Effector CD8-positive, alpha-beta T cell (primary cell): ENCODE measurements around the gene TMEM129.
"Not testable (repeated sequence)": the region's sequence is repeated elsewhere in the genome, so short reads cannot be mapped to it uniquely, and the experiment has no call there.

ENCODE experiments used
- DNase-seq: peaks from one replicate; lab custom pipeline; 2025; lab: John Stamatoyannopoulos, UW

Gene TMEM129

DNA sequence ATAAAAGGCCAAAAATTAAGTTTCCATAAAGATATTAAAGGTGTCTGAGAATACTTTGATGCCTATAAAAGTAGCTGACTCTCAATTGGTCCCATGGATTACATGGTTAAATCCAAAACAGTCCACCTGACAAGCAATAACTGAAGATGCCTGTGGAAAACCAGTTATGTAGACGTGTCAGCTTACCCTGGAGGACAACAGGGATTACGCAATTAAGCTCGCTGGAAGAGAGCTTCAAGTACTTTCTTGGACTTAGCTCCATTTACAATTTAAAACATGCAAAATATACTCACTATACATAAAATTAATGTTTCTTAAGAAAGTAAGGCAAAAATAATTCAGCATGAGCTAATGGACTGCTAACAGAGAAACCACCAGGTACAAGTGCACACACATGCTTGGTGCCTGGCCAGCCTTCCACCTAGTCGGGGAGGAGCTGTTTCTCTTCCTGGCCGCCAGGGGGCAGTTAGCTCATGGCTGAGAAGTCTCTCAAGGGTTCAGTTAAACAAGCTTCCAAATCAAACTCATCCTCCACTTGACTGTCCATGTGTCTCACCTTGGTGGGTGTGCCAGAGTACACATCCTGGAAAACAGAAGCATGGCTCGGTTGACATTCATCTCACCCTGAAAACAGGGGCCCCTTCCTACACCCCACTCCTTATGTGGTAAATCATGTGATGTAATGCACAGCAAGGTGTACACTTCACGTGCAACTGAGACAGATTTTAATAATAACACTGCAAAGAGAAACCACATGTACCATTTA is 27.8 kb downstream of the TMEM129 start:
- DNase-seq: peak; percentile 56

GRCh38 chr4:1691737-1692373 is 29.3 kb downstream of the TMEM129 start:
- no peak for DNase-seq

DNA sequence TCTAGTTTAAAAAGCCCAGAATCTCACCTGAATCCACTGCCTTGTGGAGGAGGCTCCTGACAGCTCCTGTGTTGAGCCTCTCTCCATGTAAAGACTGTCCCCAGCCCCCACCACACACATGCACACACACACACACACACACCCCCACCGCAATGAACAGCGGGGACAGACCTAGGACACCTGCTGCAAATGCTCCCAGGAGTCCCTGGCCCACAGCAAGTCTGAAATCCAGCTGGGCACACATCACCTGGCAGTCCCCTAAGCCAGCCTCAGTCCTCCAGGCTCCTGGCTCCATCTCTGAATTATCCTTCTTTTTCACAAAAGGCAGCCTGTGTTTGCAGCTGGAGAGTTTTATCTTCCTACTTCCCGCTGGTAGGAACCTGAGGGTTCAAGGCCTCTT is 30.4 kb downstream of the TMEM129 start:
- DNase-seq: no peak

DNA sequence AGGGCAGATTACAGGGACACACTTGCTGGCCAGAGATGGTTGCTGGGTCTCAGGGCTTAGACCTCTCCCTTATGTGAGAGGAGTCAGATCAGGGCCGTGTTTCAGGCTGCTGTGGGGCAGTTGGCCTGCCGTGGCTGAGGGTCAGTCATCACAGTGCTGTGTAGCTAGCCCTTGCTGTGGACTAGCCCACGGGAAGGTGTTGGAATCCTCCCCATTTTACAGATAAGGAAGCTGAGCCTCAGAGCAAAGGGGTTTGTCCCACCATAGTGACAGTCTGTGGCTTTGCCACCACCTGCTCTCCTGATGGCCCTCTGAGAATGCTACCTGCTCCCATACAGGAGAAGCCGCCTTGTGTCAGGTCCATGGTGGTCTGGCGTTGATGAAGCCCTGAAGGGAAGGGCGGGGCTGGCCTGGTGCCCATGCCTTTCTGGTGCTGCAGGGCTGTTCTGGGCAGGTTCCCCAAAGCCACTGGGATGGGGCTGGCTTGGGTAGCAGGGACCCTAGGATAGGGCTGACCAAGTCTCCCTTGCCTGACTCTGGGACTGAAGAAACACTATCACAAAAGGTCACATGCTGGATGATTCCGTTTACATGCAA is 34.6 kb downstream of the TMEM129 start:
- no peak for DNase-seq

GRCh38 chr4:1685235-1686150 is 35.6 kb downstream of the TMEM129 start:
- no peak for DNase-seq

DNA sequence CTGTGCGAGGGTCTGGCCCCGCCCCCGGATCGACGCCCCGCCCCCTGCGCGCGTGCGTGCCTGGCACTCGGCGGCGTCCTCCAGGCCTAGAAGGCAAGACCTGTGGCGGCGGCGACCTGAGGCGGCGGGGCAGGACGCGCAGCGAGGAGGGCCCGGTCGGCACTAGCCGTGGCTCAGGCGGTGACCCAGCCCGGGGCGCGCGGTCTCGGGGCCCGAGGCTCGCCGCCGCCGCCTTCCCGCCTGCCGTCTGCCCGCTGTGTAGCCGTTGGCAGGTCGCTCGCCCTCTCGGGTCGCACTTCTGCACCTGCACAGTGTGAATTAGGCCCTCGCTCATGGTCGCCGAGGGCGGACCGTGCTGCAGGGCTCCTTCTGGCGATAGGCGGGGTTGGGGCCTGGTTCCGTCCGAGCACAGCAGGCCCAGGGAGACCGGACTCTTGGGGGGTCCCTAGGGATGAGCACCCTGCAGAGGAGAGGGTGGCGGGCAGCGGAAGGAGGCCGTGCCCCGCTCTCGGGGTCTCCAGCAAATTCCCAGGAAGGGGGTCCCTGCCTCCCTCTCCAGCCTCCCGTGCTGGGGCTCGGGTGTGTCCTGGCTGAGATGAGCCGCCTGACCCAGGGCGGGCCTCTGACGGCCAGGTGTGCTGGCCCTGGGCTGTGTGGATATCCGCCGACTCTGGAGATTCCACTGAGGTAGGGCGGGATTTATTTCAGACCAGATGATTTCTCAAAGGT is 36.5 kb downstream of the TMEM129 start:
- DNase-seq: peak; percentile 89

DNA sequence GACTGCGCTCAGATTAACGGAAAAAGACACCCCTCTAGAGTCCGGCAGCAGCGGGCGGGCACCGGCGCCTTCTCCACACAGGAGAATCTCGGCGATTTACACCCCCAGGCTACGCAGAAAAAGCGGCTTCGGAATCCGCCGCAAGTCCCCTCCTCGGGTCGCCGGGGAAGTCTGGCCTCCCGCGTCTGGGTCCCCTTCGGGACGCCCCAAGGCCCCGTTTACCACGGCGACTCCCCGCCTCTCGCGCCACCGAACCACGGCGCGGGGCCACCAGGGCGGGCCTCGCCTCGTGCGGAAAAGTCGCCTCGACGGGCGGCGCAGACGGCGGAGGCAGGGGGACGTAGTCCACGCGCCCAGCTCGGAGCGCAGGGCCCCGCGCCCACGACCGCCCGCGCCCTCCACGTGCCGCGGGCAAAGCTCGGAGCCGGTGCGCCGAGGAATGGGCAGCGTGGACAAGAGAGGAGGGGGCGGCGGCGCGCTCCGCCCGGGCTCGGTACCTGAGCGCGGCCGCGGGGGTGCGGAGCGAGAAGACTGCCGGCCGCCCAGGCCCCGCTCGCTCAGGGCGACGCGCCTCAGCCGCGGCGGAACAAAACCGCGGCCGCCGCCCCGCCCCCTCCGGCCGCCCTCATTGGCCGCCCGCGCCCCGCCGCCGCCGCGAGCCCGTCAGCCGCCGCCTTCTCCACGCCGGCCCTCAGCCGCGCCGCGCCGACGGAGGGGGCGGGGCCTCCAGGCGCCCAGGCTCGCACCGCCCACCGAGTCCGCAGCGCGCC is 37.2 kb downstream of the TMEM129 start, which contains the start of gene FAM53A:
Gene FAM53A, minus strand, starts transcription at position 578 of the 770 bp plus-strand sequence. CDS start 15,572 bp downstream, outside the sequence.
- DNase-seq: peak; percentile 36

DNA sequence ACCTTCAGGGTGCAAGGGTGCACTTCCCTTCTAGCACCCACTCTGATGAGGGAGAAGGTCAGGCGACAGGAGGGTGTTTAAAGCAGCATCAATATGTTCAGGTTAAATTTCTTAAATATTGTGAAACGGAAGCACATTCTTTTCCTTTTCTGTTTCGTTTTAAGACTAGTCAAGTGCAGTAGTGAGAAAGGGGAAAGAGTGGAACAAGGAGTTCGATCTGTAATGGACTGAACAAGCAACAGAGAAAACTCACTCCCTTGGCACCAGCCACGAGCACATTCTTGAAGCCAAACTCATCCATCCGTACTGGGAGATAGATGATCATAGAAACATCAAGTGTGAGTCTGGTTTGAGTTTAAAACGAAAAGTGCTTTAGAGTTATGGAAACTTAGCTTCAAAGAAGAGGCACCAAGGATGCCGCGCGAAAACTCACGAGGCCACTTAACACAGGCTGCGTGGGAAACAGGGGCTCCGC is 37.8 kb downstream of the TMEM129 start:
- no peak for DNase-seq

GRCh38 chr4:1682860-1683259 is 38.3 kb downstream of the TMEM129 start:
- DNase-seq: no peak

DNA sequence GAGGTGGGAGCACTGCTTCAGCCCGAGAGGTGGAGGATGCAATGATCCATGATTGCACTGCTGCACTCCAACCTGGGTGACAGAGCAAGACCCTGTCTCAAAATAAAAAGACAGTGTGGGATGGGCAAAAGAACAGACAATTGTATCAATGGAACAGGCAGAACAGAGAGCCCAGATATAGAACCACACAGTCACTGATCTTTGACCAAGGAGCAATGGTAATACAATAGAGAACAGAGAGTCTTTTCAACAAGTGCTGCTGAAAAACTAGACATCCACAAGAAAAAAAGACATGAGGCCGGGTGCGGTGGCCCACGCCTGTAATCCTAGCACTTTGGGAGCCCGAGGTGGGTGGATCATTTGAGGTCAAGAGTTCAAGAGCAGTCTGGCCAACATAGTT is 42.9 kb downstream of the TMEM129 start:
- no peak for DNase-seq

DNA sequence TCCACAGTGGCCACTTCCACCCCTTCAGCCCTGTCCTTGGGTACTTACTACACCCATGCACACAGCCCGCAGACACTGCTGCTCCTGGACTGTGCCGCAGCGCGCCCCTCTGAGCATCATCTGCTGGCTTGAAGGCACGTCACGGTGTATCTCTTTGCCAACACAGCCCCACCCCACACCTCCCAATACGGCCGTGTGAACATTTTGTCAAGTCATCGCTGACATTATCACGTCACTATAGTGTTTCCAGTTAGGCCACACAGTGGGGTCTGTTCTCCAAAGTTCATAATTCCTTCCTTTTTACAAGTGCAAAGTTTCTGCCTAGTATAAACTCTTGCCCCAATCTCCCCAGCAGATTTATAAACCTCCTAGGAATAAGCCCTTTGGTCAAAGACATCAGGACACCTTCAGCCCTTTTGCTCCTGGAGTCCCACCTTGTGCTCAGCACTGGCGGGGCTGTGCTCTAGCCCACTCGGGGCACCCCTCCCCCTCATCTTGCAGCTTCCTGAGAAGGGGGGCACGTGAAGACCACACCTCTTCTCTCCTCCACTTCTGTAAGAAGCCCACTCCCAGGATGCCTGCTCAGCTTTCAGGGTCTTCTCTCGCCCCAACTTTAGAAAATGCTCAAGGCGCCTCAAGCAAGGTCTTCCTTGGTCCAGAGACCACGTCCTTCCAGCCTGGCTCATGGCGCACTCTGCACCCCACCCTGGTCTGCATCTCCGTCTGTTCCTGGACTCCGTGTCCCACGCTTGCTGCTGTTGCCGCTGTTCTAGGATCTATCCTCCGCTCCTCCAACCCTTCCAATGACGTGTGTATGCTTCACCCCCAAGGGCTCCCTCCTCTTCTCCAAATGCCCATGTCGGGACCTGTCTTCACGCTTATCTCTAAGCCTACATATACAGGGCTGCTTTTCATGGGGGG is 44.3 kb downstream of the TMEM129 start:
- no peak for DNase-seq

DNA sequence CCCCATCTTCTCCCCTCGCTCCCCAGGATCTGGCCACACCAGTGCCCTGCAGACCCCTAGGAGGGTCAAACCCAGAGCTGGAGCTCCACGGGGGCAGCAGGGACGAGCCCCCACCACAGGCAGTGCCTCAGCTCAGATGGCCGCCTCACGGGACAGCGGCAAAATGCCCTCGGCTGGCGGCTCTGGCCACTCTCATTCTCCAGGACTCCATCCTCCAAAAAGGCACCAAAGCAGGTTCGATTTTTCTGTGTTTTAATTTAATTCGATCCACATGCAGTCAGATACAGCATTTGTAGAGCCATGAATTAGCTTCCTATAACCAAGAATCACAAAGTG is 45.4 kb downstream of the TMEM129 start:
- no peak for DNase-seq

- no peak for DNase-seq
Measured at GRCh38 chr4:1675136-1675801, 45.9 kb downstream of the TMEM129 start.

GRCh38 chr4:1674682-1675081 is 46.4 kb downstream of the TMEM129 start:
- no peak for DNase-seq

DNA sequence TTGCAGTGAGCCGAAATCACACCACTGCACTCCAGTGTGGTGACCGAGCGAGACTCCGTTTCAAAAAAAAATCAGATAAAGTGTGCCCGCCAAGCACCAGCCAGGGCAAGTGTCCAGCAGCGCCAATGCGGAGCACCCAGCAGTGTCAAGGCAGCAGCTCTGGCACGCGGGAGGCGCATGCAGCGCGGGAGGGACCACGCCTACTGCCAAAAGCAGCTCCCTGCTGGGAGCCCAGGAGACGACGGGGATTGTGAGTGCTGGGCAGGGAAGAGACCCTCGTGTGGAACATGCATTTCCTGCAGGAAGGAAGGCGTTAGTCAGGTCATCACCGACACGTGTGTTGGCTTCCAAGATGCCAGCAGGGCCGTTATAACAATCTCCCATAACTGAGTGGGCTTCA is 47.5 kb downstream of the TMEM129 start:
- no peak for DNase-seq

DNA sequence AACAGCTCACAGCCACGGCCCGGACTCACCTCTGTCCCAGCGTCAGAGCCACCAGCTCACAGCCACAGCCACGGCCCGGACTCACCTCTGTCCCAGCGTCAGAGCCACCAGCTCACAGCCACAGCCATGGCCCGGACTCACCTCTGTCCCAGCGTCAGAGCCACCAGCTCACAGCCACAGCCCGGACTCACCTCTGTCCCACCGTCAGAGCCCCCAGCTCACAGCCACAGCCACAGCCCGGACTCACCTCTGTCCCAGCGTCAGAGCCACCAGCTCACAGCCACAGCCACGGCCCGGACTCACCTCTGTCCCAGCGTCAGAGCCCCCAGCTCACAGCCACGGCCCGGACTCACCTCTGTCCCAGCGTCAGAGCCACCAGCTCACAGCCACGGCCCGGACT is 50.1 kb downstream of the TMEM129 start:
- not testable (repeated sequence) for DNase-seq

- no peak for DNase-seq
Measured at GRCh38 chr4:1670279-1670678, 50.8 kb downstream of the TMEM129 start.

DNA sequence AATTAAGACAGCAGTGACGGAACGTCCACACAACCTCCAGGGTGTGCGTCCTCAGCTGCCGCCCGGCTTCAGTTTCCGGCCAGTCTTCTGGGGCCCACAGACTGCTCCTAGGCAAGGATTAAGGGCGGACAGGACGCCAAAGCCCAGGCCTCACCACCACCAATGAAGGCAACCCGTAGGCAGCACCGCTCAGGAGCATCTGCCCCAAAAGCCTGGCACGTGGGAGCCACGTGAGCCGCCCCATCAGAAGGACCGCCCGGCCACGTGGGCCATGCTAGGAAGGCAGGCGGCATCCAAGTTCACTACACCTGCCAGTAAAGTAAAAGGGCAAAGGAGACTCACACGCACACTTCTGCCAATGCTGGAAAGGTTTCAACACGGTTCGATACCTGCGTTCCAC is 51.3 kb downstream of the TMEM129 start:
- DNase-seq: no peak

DNA sequence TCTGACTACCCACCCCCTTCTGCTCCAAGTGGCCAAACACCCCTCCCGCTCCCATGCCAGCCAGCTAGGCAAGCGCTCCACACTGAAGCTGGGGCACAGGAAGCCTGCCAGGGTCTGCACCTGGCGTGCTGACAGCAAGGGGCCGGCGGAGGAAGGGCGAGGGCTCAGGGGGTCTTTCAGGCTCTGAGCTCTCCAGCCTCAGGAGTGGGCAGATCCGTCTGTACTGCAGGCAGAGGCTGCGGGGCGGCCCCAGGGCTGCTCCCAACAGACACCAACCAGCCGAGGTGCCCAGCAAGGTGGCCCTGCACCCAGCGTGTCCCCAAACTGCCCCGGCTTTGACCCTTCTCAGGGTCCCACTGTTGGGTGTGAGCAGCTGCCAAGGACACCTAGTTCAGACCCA is 51.9 kb downstream of the TMEM129 start:
- no peak for DNase-seq
